ENCODE results near the gene CERS5. TPM values are rescaled to one million over a fixed set of nuclear protein-coding genes. Genes with fewer than 3 reads are reported as not detected.

The CERS5 gene
- total RNA-seq, 1 donor from 2014 or later = 48.0 TPM

GRCh38 chr12:50104417-50105366 is 62.5 kb downstream of the CERS5 start:
- Mint-ChIP-seq H3K27me3 (ENCODE audit: insufficient read depth, low read depth) (peaks cover 11% of the 10 kb centered on the region), H3K9me3 (no peaks in the 10 kb centered on the region), H3K4me3 (no peak overlapping the region), H3K4me1 (peaks cover 41% of the 10 kb centered on the region), H3K27ac (peak overlapping the region; percentile 82), H3K36me3 (peaks cover 7% of the 10 kb centered on the region)
- H2AFZ ChIP-seq (replicated peaks) = no peak overlapping the region
- no peak for TF ChIP-seq CTCF (IDR thresholded peaks at IDR 0.05)
- no peak for TF ChIP-seq EZH2 (IDR thresholded peaks at IDR 0.05)
- no peak for TF ChIP-seq EZH2phosphoT487 (IDR thresholded peaks at IDR 0.05)
- H3K4me3 ChIP-seq = no peak overlapping the region
- H3K4me1 ChIP-seq = peaks cover 10% of the 10 kb centered on the region
- no peaks in the 10 kb centered on the region for H3K27me3 ChIP-seq
- H3K4me2 ChIP-seq = no peak overlapping the region
- H3K9me3 ChIP-seq (ENCODE audit: low read depth) = no peaks in the 10 kb centered on the region
- no peak overlapping the region for H3K27ac ChIP-seq
- H3K9ac ChIP-seq = no peak overlapping the region
- H3K79me2 ChIP-seq (ENCODE audit: low read depth) = no peaks in the 10 kb centered on the region
- peaks cover 10% of the 10 kb centered on the region for H4K20me1 ChIP-seq (ENCODE audit: low read depth)
- H3F3A ChIP-seq (ENCODE audit: low read depth) = peaks cover 23% of the 10 kb centered on the region
- no peaks in the 10 kb centered on the region for H3K36me3 ChIP-seq
- DNase-seq (ENCODE audit: low spot score) = no peak

GRCh38 chr12:50103767-50104321 is 63.3 kb downstream of the CERS5 start, which contains the start of gene GPD1:
GPD1 (plus strand) TSS chr12:50104008; CDS start chr12:50104051, 43 bp downstream.
- peaks cover 35% of the 10 kb centered on the region for H3K4me1 Mint-ChIP-seq
- no peak within 1 kb of the TSS for H3K4me3 Mint-ChIP-seq
- peaks cover 16% of the 10 kb centered on the region for H3K36me3 Mint-ChIP-seq
- Histone ChIP-seq H3K4me3 (no peak within 1 kb of the TSS), H3K9ac (no peak within 1 kb of the TSS), H3F3A (ENCODE audit: low read depth) (peaks cover 31% of the 10 kb centered on the region), H4K20me1 (ENCODE audit: low read depth) (peaks cover 10% of the 10 kb centered on the region), H3K27me3 (no peaks in the 10 kb centered on the region), H3K4me1 (peaks cover 8% of the 10 kb centered on the region), H3K9me3 (ENCODE audit: low read depth) (no peaks in the 10 kb centered on the region), H2AFZ (replicated peaks) (no peak within 1 kb of the TSS), H3K4me2 (no peak within 1 kb of the TSS), H3K27ac (no peak within 1 kb of the TSS), H3K79me2 (ENCODE audit: low read depth) (no peaks in the 10 kb centered on the region), H3K36me3 (no peaks in the 10 kb centered on the region)
- peak within 1 kb of the TSS; percentile 37 for H3K27ac Mint-ChIP-seq
- TF ChIP-seq EZH2 (IDR thresholded peaks at IDR 0.05) (no peak), EZH2phosphoT487 (IDR thresholded peaks at IDR 0.05) (no peak), CTCF (IDR thresholded peaks at IDR 0.05) (no peak)
- H3K9me3 Mint-ChIP-seq = no peaks in the 10 kb centered on the region
- DNase-seq (ENCODE audit: low spot score) = peak; percentile 68
- H3K27me3 Mint-ChIP-seq (ENCODE audit: insufficient read depth, low read depth) = peaks cover 7% of the 10 kb centered on the region

GRCh38 chr12:50103351-50103750 is 63.8 kb downstream of the CERS5 start:
- Histone ChIP-seq H3K27ac (no peak overlapping the region), H3K9ac (no peak overlapping the region), H3K4me1 (peaks cover 8% of the 10 kb centered on the region), H3K79me2 (ENCODE audit: low read depth) (no peaks in the 10 kb centered on the region), H3K27me3 (no peaks in the 10 kb centered on the region), H4K20me1 (ENCODE audit: low read depth) (peaks cover 10% of the 10 kb centered on the region), H3K9me3 (ENCODE audit: low read depth) (no peaks in the 10 kb centered on the region), H3F3A (ENCODE audit: low read depth) (peaks cover 36% of the 10 kb centered on the region), H3K4me2 (no peak overlapping the region), H3K4me3 (no peak overlapping the region), H3K36me3 (no peaks in the 10 kb centered on the region), H2AFZ (replicated peaks) (no peak overlapping the region)
- DNase-seq (ENCODE audit: low spot score) = no peak
- Mint-ChIP-seq H3K36me3 (peaks cover 21% of the 10 kb centered on the region), H3K27ac (peak overlapping the region; percentile 2), H3K9me3 (no peaks in the 10 kb centered on the region), H3K27me3 (ENCODE audit: insufficient read depth, low read depth) (peaks cover 4% of the 10 kb centered on the region), H3K4me3 (no peak overlapping the region), H3K4me1 (peaks cover 31% of the 10 kb centered on the region)
- TF ChIP-seq CTCF (IDR thresholded peaks at IDR 0.05) = no peak
- no peak for TF ChIP-seq EZH2phosphoT487 (IDR thresholded peaks at IDR 0.05)
- TF ChIP-seq EZH2 (IDR thresholded peaks at IDR 0.05) = no peak
